Measurements from ENCODE around the gene SEPTIN8.
A peak's percentile ranks its signal among the peaks of the same experiment; 100 is the strongest.

The SEPTIN8 gene

DNA sequence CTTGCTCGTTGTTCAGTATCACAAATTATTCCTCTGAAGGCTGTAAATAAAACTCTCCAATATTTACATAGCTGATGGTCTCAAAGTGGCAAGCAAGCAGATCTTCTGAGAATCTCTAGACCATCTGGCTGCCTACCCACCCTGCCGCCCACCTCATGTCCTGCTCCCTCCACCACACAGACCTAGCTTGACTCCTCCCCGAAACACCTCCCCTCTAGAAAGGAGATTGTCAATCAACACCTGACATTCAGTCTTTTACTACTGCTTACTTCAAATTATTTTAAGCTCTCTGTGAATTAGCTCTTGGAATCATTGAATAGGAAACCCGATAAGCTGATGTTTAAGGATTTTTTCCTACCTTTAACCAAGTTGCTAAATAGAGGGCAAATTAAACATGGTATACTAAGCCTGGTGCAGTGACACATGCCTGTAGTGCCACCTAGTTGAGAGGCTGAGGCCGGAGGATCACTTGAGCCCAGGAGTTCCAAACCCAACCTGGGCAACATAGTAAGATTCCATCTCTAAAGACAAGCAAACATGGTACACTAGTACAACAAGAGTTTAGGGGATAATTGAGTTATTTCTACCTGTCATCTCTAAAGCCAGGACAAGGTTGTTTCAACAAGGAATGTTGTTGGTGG is 25.1 kb upstream of the SEPTIN8 start:
- H3K4me1 ChIP-seq (ENCODE audit: control insufficient read depth, insufficient read depth, low read length), result no peaks in the 10 kb centered on the region
- H3K4me3 ChIP-seq (ENCODE audit: low read depth, low read length), result no peak overlapping the region
- TF ChIP-seq ZFHX2 (tag by site-specific recombination; conservative IDR thresholded peaks at IDR 0.05) (peak; percentile 65), EGR2 (tag by site-specific recombination; IDR thresholded peaks at IDR 0.05; ENCODE audit: low read depth) (peak; percentile 48; the same call in 1 of the 2 replicates), ZSCAN30 (tag by site-specific recombination; IDR thresholded peaks at IDR 0.05) (no peak)
- H3K36me3 ChIP-seq (ENCODE audit: control insufficient read depth in 2 of 2, insufficient read depth in 1 of 2, low read length in 2 of 2), result no peaks in the 10 kb centered on the region
- CTCF ChIA-PET, result interaction anchor here (0.6 to 2.1 kb wide), 6 partner anchors 18 to 612 kb away, joined by 3 to 6 read pairs (median 3); no protein-coding TSS in a partner anchor
- POLR2A ChIA-PET, result interaction anchor here (0.5 kb wide), 1 partner anchor 685 kb away, joined by 3 read pairs; no protein-coding TSS in a partner anchor
- no peaks in the 10 kb centered on the region for H3K9me3 ChIP-seq (ENCODE audit: control insufficient read depth, insufficient read depth, low read depth, low read length)
- H3K27ac ChIP-seq (ENCODE audit: extremely low read depth, low read depth, low read length), result no peak overlapping the region

DNA sequence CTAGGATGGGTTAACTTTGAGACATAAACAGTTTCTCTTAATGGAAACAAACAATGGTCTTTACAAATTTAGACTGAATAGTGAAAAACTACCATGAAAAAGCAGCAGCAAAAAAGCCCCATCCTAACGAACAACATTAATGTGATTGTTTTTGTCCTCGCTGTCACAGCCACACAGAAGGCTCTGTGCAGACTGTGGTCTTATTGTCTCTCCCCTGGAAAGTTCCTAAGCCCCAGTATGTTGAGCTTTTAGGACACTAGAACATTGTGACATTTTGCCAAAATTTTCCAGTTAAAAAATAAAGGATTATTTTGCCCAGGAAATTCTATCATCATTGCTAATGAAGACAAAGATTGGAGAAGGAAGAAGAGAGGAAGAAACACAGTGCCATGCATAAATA is 23.5 kb upstream of the SEPTIN8 start:
- TF ChIP-seq ZNF658 (tag by site-specific recombination; IDR thresholded peaks at IDR 0.05) (no peak), ZNF132 (tag by site-specific recombination; IDR thresholded peaks at IDR 0.05; ENCODE audit: borderline replicate concordance) (no peak), OVOL3 (tag by site-specific recombination; IDR thresholded peaks at IDR 0.05) (no peak), ZBTB11 (tag by site-specific recombination; conservative IDR thresholded peaks at IDR 0.05; ENCODE audit: low read depth) (no peak), ZNF274 (IDR thresholded peaks at IDR 0.05; ENCODE audit: low read length) (no peak), ZNF274 (tag by site-specific recombination; IDR thresholded peaks at IDR 0.05; ENCODE audit: borderline replicate concordance) (no peak), ZNF544 (tag by site-specific recombination; IDR thresholded peaks at IDR 0.05) (no peak), GLIS2 (tag by site-specific recombination; IDR thresholded peaks at IDR 0.05) (no peak), HOXC10 (CRISPR knock-in tag; IDR thresholded peaks at IDR 0.05) (no peak), ZNF292 (tag by site-specific recombination; IDR thresholded peaks at IDR 0.05; ENCODE audit: borderline replicate concordance, low read depth) (no peak), YY1 (tag by site-specific recombination; IDR thresholded peaks at IDR 0.05) (no peak), ZBTB26 (tag by site-specific recombination; optimal IDR thresholded peaks at IDR 0.05) (no peak)
- TF ChIP-seq, protein P1, sequence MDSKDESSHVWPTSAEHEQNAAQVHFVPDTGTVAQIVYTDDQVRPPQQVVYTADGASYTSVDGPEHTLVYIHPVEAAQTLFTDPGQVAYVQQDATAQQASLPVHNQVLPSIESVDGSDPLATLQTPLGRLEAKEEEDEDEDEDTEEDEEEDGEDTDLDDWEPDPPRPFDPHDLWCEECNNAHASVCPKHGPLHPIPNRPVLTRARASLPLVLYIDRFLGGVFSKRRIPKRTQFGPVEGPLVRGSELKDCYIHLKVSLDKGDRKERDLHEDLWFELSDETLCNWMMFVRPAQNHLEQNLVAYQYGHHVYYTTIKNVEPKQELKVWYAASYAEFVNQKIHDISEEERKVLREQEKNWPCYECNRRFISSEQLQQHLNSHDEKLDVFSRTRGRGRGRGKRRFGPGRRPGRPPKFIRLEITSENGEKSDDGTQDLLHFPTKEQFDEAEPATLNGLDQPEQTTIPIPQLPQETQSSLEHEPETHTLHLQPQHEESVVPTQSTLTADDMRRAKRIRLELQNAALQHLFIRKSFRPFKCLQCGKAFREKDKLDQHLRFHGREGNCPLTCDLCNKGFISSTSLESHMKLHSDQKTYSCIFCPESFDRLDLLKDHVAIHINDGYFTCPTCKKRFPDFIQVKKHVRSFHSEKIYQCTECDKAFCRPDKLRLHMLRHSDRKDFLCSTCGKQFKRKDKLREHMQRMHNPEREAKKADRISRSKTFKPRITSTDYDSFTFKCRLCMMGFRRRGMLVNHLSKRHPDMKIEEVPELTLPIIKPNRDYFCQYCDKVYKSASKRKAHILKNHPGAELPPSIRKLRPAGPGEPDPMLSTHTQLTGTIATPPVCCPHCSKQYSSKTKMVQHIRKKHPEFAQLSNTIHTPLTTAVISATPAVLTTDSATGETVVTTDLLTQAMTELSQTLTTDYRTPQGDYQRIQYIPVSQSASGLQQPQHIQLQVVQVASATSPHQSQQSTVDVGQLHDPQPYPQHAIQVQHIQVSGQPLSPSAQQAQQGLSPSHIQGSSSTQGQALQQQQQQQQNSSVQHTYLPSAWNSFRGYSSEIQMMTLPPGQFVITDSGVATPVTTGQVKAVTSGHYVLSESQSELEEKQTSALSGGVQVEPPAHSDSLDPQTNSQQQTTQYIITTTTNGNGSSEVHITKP (tag by site-specific recombination; IDR thresholded peaks at IDR 0.05), result no peak
- ChIA-PET CTCF (interaction anchor here (0.6 to 2.1 kb wide), 7 partner anchors 11 to 274 kb away, joined by 3 to 6 read pairs (median 4); no protein-coding TSS in a partner anchor), POLR2A (no interaction called here)
- Histone ChIP-seq H3K36me3 (ENCODE audit: control insufficient read depth in 2 of 2, insufficient read depth in 1 of 2, low read length in 2 of 2) (no peaks in the 10 kb centered on the region), H3K4me1 (ENCODE audit: control insufficient read depth, insufficient read depth, low read length) (no peaks in the 10 kb centered on the region), H3K4me3 (ENCODE audit: low read depth, low read length) (no peak overlapping the region), H3K27ac (ENCODE audit: extremely low read depth, low read depth, low read length) (no peak overlapping the region), H3K9me3 (ENCODE audit: control insufficient read depth, insufficient read depth, low read depth, low read length) (no peaks in the 10 kb centered on the region)
